OCI-LY7 (cell line): ENCODE data around the gene SV2B. TPM values are rescaled to one million over a fixed set of nuclear protein-coding genes. Genes with fewer than 3 reads are reported as not detected.

Experiments used
- BruUV-seq: library from RNA; stranded (reverse); fragments of 400-500 nt; replicated peaks from 2 replicates; lab custom pipeline; 2021; lab: Mats Ljungman, UMichigan
- CTCF ChIA-PET: fragments of 300-600 bp; sonication (Branson Sonifier 250); formaldehyde crosslinking; loops from one replicate; lab custom pipeline; 2022; ENCODE audit warnings: antibody characterized with exemption; ENCODE audit not compliant: unreplicated experiment; lab: Charles Lee
- POLR2A ChIA-PET: fragments of 300-600 bp; sonication (Branson Sonifier 250); formaldehyde crosslinking; loops from one replicate; lab custom pipeline; 2022; ENCODE audit warnings: antibody characterized with exemption; lab: Charles Lee
- DNase-seq: peaks from one replicate; pipeline ENCODE4 v3.0.0-alpha.2; 2015; ENCODE audit warnings: low spot score
- H2AFZ ChIP-seq: fragments of 200-600 bp; sonication (generic), shearing (Covaris generic); 2 replicates; pipeline ENCODE4 v1.6.1; 2014; ENCODE audit warnings: mild to moderate bottlenecking, antibody characterized with exemption, low read length, moderate library complexity
- H3K27ac ChIP-seq: fragments of 200-600 bp; sonication (generic); 2 replicates; pipeline ENCODE4 v1.5.1; 2014; ENCODE audit warnings: mixed run types, low read depth, mild to moderate bottlenecking, moderate library complexity, low read length, inconsistent platforms; ENCODE audit not compliant: poor library complexity, severe bottlenecking
- H3K36me3 ChIP-seq: fragments of 200-600 bp; sonication (generic); 2 replicates; pipeline ENCODE4 v1.6.1; 2014; ENCODE audit warnings: mild to moderate bottlenecking, antibody characterized with exemption, low read length, moderate library complexity, mixed read lengths; ENCODE audit not compliant: insufficient read depth
- H3K4me1 ChIP-seq: fragments of 200-600 bp; sonication (generic); 2 replicates; pipeline ENCODE4 v1.5.1; 2014; ENCODE audit warnings: mild to moderate bottlenecking, low read length; ENCODE audit not compliant: insufficient read depth, poor library complexity, severe bottlenecking
- H3K4me2 ChIP-seq: fragments of 200-600 bp; sonication (generic); 2 replicates; pipeline ENCODE4 v1.6.1; 2014; ENCODE audit warnings: mild to moderate bottlenecking, low read length
- H3K4me3 ChIP-seq: fragments of 200-600 bp; sonication (generic); 2 replicates; pipeline ENCODE4 v1.5.1; 2014; ENCODE audit warnings: mild to moderate bottlenecking, low read depth, low read length; ENCODE audit not compliant: poor library complexity, severe bottlenecking
- H3K79me2 ChIP-seq: fragments of 200-600 bp; sonication (generic); 2 replicates; pipeline ENCODE4 v1.6.1; 2016; ENCODE audit warnings: low read depth, mild to moderate bottlenecking, low read length, moderate library complexity, mixed read lengths; ENCODE audit not compliant: insufficient read depth
- H3K9me2 ChIP-seq: fragments of 200-600 bp; sonication (generic); 2 replicates; pipeline ENCODE4 v1.6.1; 2016; ENCODE audit warnings: mild to moderate bottlenecking, low read length, mixed read lengths; ENCODE audit not compliant: insufficient read depth
- H3K9me3 ChIP-seq: fragments of 200-600 bp; sonication (generic); 2 replicates; pipeline ENCODE4 v1.6.1; 2014; ENCODE audit warnings: mild to moderate bottlenecking, mixed run types, low read length, mixed read lengths
- H4K20me1 ChIP-seq: fragments of 200-600 bp; sonication (generic); 2 replicates; pipeline ENCODE4 v1.6.1; 2014; ENCODE audit warnings: mild to moderate bottlenecking, antibody characterized with exemption, low read length, moderate library complexity, mixed read lengths; ENCODE audit not compliant: insufficient read depth
- CTCF ChIP-seq: fragments of 200-600 bp; sonication (generic); conservative IDR thresholded peaks from 2 replicates; pipeline ENCODE4 v1.5.1; 2014; ENCODE audit warnings: mild to moderate bottlenecking, antibody characterized with exemption, low read length, moderate library complexity, mixed read lengths
- EZH2phosphoT487 ChIP-seq: fragments of 200-600 bp; sonication (generic); IDR thresholded peaks from 2 replicates; pipeline ENCODE4 v1.6.1; 2018; ENCODE audit warnings: low read depth, borderline replicate concordance, mild to moderate bottlenecking, mixed run types, antibody characterized with exemption, low read length, moderate library complexity, mixed read lengths
- intact Hi-C: fragments of 100-400 bp; cut with micrococcal nuclease; formaldehyde crosslinking; loops from one replicate; pipeline ENCODE4 v1.10.0; 2022; ENCODE audit not compliant: unreplicated experiment
- total RNA-seq, 2 experiments: library from RNA; depleted of rRNA in 1 of 2; stranded (reverse); fragments of >200 nt in 1 of 2; shearing (Covaris generic) in 1 of 2; gene quantifications; 2 replicates each; pipeline ENCODE4 v1.2.3, GENCODE V29; 2014 to 2022

The SV2B gene
- total RNA-seq, 2 experiments from 2014 or later: 0.15 TPM; not detected in 1

GRCh38 chr15:91249591-91249990 lies 149.5 kb downstream of the SV2B start:
- Histone ChIP-seq H4K20me1 (no peaks in the 10 kb centered on the region), H2AFZ (no peak overlapping the region), H3K9me2 (no peaks in the 10 kb centered on the region), H3K4me2 (no peak overlapping the region), H3K4me3 (no peak overlapping the region), H3K27ac (no peak overlapping the region), H3K36me3 (no peaks in the 10 kb centered on the region), H3K9me3 (no peaks in the 10 kb centered on the region), H3K4me1 (no peaks in the 10 kb centered on the region), H3K79me2 (no peaks in the 10 kb centered on the region)
- ChIA-PET CTCF (no interaction called here), POLR2A (no interaction called here)
- TF ChIP-seq CTCF (no peak), EZH2phosphoT487 (no peak)
- DNase-seq: no peak
- intact Hi-C loops: no loop called here
- BruUV-seq: no TSS peak

- H3K9me2 ChIP-seq: no peaks in the 10 kb centered on the region
- ChIA-PET POLR2A (no interaction called here), CTCF (no interaction called here)
- no peak for DNase-seq
- H2AFZ ChIP-seq: no peak overlapping the region
- intact Hi-C loops: no loop called here
- no peaks in the 10 kb centered on the region for H4K20me1 ChIP-seq
- no peaks in the 10 kb centered on the region for H3K36me3 ChIP-seq
- H3K9me3 ChIP-seq: no peaks in the 10 kb centered on the region
- no peak overlapping the region for H3K4me3 ChIP-seq
- H3K79me2 ChIP-seq: no peaks in the 10 kb centered on the region
- H3K27ac ChIP-seq: no peak overlapping the region
- BruUV-seq: no TSS peak
- no peaks in the 10 kb centered on the region for H3K4me1 ChIP-seq
- H3K4me2 ChIP-seq: no peak overlapping the region
- TF ChIP-seq CTCF: no peak
- no peak for TF ChIP-seq EZH2phosphoT487
Measured at GRCh38 chr15:91252322-91252721, 152.3 kb downstream of the SV2B start.

GRCh38 chr15:91252756-91253155 lies 152.7 kb downstream of the SV2B start:
- H3K4me1 ChIP-seq: no peaks in the 10 kb centered on the region
- H4K20me1 ChIP-seq: no peaks in the 10 kb centered on the region
- H3K9me3 ChIP-seq: no peaks in the 10 kb centered on the region
- no peak overlapping the region for H3K27ac ChIP-seq
- no peaks in the 10 kb centered on the region for H3K36me3 ChIP-seq
- H3K79me2 ChIP-seq: no peaks in the 10 kb centered on the region
- no peak overlapping the region for H2AFZ ChIP-seq
- intact Hi-C loops: no loop called here
- TF ChIP-seq CTCF: no peak
- no peak for TF ChIP-seq EZH2phosphoT487
- H3K9me2 ChIP-seq: no peaks in the 10 kb centered on the region
- BruUV-seq: no TSS peak
- DNase-seq: no peak
- POLR2A ChIA-PET: no interaction called here
- no peak overlapping the region for H3K4me2 ChIP-seq
- CTCF ChIA-PET: no interaction called here
- no peak overlapping the region for H3K4me3 ChIP-seq
